ENCODE measurements around the gene RAB3A. TPM values are rescaled to one million over a fixed set of nuclear protein-coding genes. Genes with fewer than 3 reads are reported as not detected.

The RAB3A gene
- total RNA-seq, 1 experiment from 2014 or later, result 1.9 TPM

- DNase-seq, result no peak
- peak overlapping the region; percentile 34 for H3K4me3 Mint-ChIP-seq (ENCODE audit: low read depth, unreplicated experiment)
- no peaks in the 10 kb centered on the region for H3K4me1 Mint-ChIP-seq (ENCODE audit: low read depth, unreplicated experiment)
- intact Hi-C loops (cut with micrococcal nuclease; ENCODE audit: unreplicated experiment), result no loop called here
- BruUV-seq (replicated peaks), result no TSS peak
- no peaks in the 10 kb centered on the region for H3K9me3 Mint-ChIP-seq (ENCODE audit: low read depth, unreplicated experiment)
- no peak for TF ChIP-seq CTCF (IDR thresholded peaks at IDR 0.05; ENCODE audit: unreplicated experiment)
- no peaks in the 10 kb centered on the region for H3K27me3 Mint-ChIP-seq (ENCODE audit: unreplicated experiment)
- CTCF ChIA-PET, result no interaction called here
- no peak overlapping the region for H3K27ac Mint-ChIP-seq (ENCODE audit: unreplicated experiment)
- peaks cover 28% of the 10 kb centered on the region for H3K36me3 Mint-ChIP-seq (ENCODE audit: insufficient read depth, unreplicated experiment)
Observed at GRCh38 chr19:18202397-18202777, 1.5 kb downstream of the RAB3A start.

GRCh38 chr19:18198374-18198773 is 5.5 kb downstream of the RAB3A start:
- TF ChIP-seq CTCF (IDR thresholded peaks at IDR 0.05; ENCODE audit: unreplicated experiment), result no peak
- CTCF ChIA-PET, result no interaction called here
- Mint-ChIP-seq H3K36me3 (ENCODE audit: insufficient read depth, unreplicated experiment) (peaks cover 15% of the 10 kb centered on the region), H3K4me1 (ENCODE audit: low read depth, unreplicated experiment) (peaks cover 8% of the 10 kb centered on the region), H3K9me3 (ENCODE audit: low read depth, unreplicated experiment) (no peaks in the 10 kb centered on the region), H3K4me3 (ENCODE audit: low read depth, unreplicated experiment) (no peak overlapping the region), H3K27me3 (ENCODE audit: unreplicated experiment) (no peaks in the 10 kb centered on the region), H3K27ac (ENCODE audit: unreplicated experiment) (no peak overlapping the region)
- BruUV-seq (replicated peaks), result no TSS peak
- no peak for DNase-seq
- intact Hi-C loops (cut with micrococcal nuclease; ENCODE audit: unreplicated experiment), result no loop called here

- no peak for TF ChIP-seq CTCF (IDR thresholded peaks at IDR 0.05; ENCODE audit: unreplicated experiment)
- no TSS peak for BruUV-seq (replicated peaks)
- Mint-ChIP-seq H3K27ac (ENCODE audit: unreplicated experiment) (no peak overlapping the region), H3K4me3 (ENCODE audit: low read depth, unreplicated experiment) (no peak overlapping the region), H3K36me3 (ENCODE audit: insufficient read depth, unreplicated experiment) (peaks cover 15% of the 10 kb centered on the region), H3K9me3 (ENCODE audit: low read depth, unreplicated experiment) (no peaks in the 10 kb centered on the region), H3K27me3 (ENCODE audit: unreplicated experiment) (no peaks in the 10 kb centered on the region), H3K4me1 (ENCODE audit: low read depth, unreplicated experiment) (peaks cover 8% of the 10 kb centered on the region)
- intact Hi-C loops (cut with micrococcal nuclease; ENCODE audit: unreplicated experiment), result no loop called here
- CTCF ChIA-PET, result interaction anchor here (0.7 kb wide), 1 partner anchor 293 kb away, joined by 6 read pairs; no protein-coding TSS in a partner anchor
- no peak for DNase-seq
Observed at GRCh38 chr19:18197941-18198340, 5.9 kb downstream of the RAB3A start.

- intact Hi-C loops (cut with micrococcal nuclease; ENCODE audit: unreplicated experiment), result no loop called here
- no peak overlapping the region for H3K4me3 Mint-ChIP-seq (ENCODE audit: low read depth, unreplicated experiment)
- no peak for TF ChIP-seq CTCF (IDR thresholded peaks at IDR 0.05; ENCODE audit: unreplicated experiment)
- DNase-seq, result no peak
- H3K36me3 Mint-ChIP-seq (ENCODE audit: insufficient read depth, unreplicated experiment), result peaks cover 22% of the 10 kb centered on the region
- CTCF ChIA-PET, result interaction anchor here (0.7 kb wide), 1 partner anchor 292 kb away, joined by 6 read pairs; no protein-coding TSS in a partner anchor
- no peak overlapping the region for H3K27ac Mint-ChIP-seq (ENCODE audit: unreplicated experiment)
- H3K9me3 Mint-ChIP-seq (ENCODE audit: low read depth, unreplicated experiment), result no peaks in the 10 kb centered on the region
- no peaks in the 10 kb centered on the region for H3K27me3 Mint-ChIP-seq (ENCODE audit: unreplicated experiment)
- peaks cover 8% of the 10 kb centered on the region for H3K4me1 Mint-ChIP-seq (ENCODE audit: low read depth, unreplicated experiment)
- BruUV-seq (replicated peaks), result no TSS peak
Observed at GRCh38 chr19:18197306-18197705, 6.5 kb downstream of the RAB3A start.
